ENCODE measurements around the gene SLC44A5. TPM values are rescaled to one million over a fixed set of nuclear protein-coding genes. Genes with fewer than 3 reads are reported as not detected.

SLC44A5 gene
- total and polyA plus RNA-seq, 10 of the 15 experiments (the other 5 are each of a cell fraction or from before 2014, with no cell fraction given), result 0.04 to 1.3 TPM; not detected in 8

DNA sequence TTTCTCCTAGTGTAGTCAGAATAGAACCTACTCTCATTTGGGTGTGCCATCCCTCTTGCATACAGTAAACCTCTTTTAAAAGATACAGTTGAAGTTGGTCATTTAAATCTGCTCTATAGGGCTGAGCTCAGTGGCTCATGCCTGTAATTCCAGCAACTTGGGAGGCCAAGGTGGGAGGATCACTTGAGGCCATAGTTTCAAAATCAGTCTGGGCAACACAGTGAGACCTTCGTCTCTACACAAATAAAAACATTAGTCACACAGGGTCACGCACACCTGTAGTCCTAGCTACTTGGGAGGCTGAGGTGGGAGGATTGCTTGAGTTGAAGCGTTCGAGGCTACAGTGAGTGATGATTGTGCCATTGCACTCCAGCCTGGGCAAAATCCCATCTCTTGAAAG lies 292.9 kb downstream of the SLC44A5 start:
- POLR2A ChIA-PET, result no interaction called here
- no peak for ATAC-seq
- CTCF ChIA-PET, result no interaction called here
- SMC1A ChIA-PET (ENCODE audit: uncharacterized antibody, unreplicated experiment), result no interaction called here
- RAD21 ChIA-PET (ENCODE audit: unreplicated experiment), result no interaction called here
- BruUV-seq (replicated peaks), result no TSS peak
- DNase-seq (ENCODE audit: low read depth, low spot score), result no peak
- FAIRE-seq, result no peak
- Histone ChIP-seq H4K20me1 (ENCODE audit: control insufficient read depth, insufficient read depth) (no peaks in the 10 kb centered on the region), H3K9me3 (replicated peaks; ENCODE audit: control insufficient read depth, insufficient read depth, low read length) (no peaks in the 10 kb centered on the region), H3K27me3 (replicated peaks in 1 of 2; ENCODE audit: control insufficient read depth in 2 of 2, insufficient read depth in 2 of 2, low read length in 1 of 2) (no peaks in the 10 kb centered on the region), H3K9ac (ENCODE audit: control insufficient read depth, insufficient read depth, low read length) (no peak overlapping the region), H3K36me3 (ENCODE audit: control insufficient read depth in 2 of 2, insufficient read depth in 2 of 2, low read length in 1 of 2) (no peaks in the 10 kb centered on the region), H3K27ac (ENCODE audit: control insufficient read depth, insufficient read depth) (no peak overlapping the region), H3K4me3 (no peak overlapping the region), H2AFZ (ENCODE audit: control insufficient read depth, low read depth, low read length) (no peak overlapping the region), H3K4me1 (ENCODE audit: control insufficient read depth, insufficient read depth, low read length) (no peaks in the 10 kb centered on the region), H3K79me2 (ENCODE audit: control insufficient read depth, insufficient read depth, low read length) (no peaks in the 10 kb centered on the region), H3K4me2 (ENCODE audit: control insufficient read depth, insufficient read depth) (no peak overlapping the region)
- no peak for TF ChIP-seq HDGF (IDR thresholded peaks at IDR 0.05)
- TF ChIP-seq, protein P1, sequence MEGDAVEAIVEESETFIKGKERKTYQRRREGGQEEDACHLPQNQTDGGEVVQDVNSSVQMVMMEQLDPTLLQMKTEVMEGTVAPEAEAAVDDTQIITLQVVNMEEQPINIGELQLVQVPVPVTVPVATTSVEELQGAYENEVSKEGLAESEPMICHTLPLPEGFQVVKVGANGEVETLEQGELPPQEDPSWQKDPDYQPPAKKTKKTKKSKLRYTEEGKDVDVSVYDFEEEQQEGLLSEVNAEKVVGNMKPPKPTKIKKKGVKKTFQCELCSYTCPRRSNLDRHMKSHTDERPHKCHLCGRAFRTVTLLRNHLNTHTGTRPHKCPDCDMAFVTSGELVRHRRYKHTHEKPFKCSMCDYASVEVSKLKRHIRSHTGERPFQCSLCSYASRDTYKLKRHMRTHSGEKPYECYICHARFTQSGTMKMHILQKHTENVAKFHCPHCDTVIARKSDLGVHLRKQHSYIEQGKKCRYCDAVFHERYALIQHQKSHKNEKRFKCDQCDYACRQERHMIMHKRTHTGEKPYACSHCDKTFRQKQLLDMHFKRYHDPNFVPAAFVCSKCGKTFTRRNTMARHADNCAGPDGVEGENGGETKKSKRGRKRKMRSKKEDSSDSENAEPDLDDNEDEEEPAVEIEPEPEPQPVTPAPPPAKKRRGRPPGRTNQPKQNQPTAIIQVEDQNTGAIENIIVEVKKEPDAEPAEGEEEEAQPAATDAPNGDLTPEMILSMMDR (IDR thresholded peaks at IDR 0.05 in 2 of 3, conservative IDR thresholded peaks at IDR 0.05 in 1 of 3; ENCODE audit: control insufficient read depth in 2 of 3, extremely low read depth in 1 of 3, insufficient read depth in 1 of 3, low read depth in 3 of 3, low read length in 3 of 3), result no peak
- TF ChIP-seq ETV6 (conservative IDR thresholded peaks at IDR 0.05 in 1 of 2, IDR thresholded peaks at IDR 0.05 in 1 of 2; ENCODE audit: borderline replicate concordance in 1 of 2, low read depth in 1 of 2), result no peak
- TF ChIP-seq, protein P2, sequence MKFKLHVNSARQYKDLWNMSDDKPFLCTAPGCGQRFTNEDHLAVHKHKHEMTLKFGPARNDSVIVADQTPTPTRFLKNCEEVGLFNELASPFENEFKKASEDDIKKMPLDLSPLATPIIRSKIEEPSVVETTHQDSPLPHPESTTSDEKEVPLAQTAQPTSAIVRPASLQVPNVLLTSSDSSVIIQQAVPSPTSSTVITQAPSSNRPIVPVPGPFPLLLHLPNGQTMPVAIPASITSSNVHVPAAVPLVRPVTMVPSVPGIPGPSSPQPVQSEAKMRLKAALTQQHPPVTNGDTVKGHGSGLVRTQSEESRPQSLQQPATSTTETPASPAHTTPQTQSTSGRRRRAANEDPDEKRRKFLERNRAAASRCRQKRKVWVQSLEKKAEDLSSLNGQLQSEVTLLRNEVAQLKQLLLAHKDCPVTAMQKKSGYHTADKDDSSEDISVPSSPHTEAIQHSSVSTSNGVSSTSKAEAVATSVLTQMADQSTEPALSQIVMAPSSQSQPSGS (IDR thresholded peaks at IDR 0.05; ENCODE audit: low read length), result no peak
- TF ChIP-seq SREBF1 (IDR thresholded peaks at IDR 0.05; ENCODE audit: low read length), result no peak
- no peak for TF ChIP-seq EGR1 (IDR thresholded peaks at IDR 0.05; ENCODE audit: borderline replicate concordance in 1 of 2, low read depth in 2 of 2, low read length in 2 of 2)
- TF ChIP-seq GABPA (IDR thresholded peaks at IDR 0.05; ENCODE audit: low read depth), result no peak
- intact Hi-C loops (cut with micrococcal nuclease; ENCODE audit: unreplicated experiment), result no loop called here
- in situ Hi-C loops (cut with MboI), result no loop called here
- whole genome bisulfite sequencing (ENCODE audit: insufficient coverage, insufficient replicate concordance, low lambda C conversion rate, missing lambda C conversion rate), result 36% methylated on average over 4 of the region's 4 CpGs

All from GM12878 (cell line).